Panc1 (cell line): ENCODE data around the gene MTFR1L.

Experiments used
- CTCF ChIP-seq: fragments of 450-650 bp; IDR thresholded peaks from 2 replicates; pipeline ENCODE4 v1.5.1; 2017; ENCODE audit warnings: mild to moderate bottlenecking
- POLR2AphosphoS5 ChIP-seq: IDR thresholded peaks from 2 replicates; pipeline ENCODE4 v1.6.1; 2012; ENCODE audit warnings: mild to moderate bottlenecking, low read depth, low read length, moderate library complexity
- TCF7L2 ChIP-seq: IDR thresholded peaks from 2 replicates; pipeline ENCODE4 v1.6.1; 2011; ENCODE audit warnings: mild to moderate bottlenecking, low read depth, low read length, inconsistent platforms
- TF ChIP-seq, protein P1 (sequence below), 2 experiments: IDR thresholded peaks; 2 replicates each; pipeline ENCODE4 v1.6.1; 2011 to 2012; ENCODE audit warnings: low read depth in 2 of 2, control low read depth in 1 of 2, low read length in 1 of 2, mild to moderate bottlenecking in 1 of 2, moderate library complexity in 1 of 2; ENCODE audit not compliant: insufficient read depth in 1 of 2

GRCh38 chr1:25858906-25859789 lies 39.4 kb downstream of the MTFR1L start, which contains the start of gene AUNIP:
- TF ChIP-seq CTCF (no peak), POLR2AphosphoS5 (peak; percentile 94), TCF7L2 (peak; percentile 65)
- TF ChIP-seq, protein P1, sequence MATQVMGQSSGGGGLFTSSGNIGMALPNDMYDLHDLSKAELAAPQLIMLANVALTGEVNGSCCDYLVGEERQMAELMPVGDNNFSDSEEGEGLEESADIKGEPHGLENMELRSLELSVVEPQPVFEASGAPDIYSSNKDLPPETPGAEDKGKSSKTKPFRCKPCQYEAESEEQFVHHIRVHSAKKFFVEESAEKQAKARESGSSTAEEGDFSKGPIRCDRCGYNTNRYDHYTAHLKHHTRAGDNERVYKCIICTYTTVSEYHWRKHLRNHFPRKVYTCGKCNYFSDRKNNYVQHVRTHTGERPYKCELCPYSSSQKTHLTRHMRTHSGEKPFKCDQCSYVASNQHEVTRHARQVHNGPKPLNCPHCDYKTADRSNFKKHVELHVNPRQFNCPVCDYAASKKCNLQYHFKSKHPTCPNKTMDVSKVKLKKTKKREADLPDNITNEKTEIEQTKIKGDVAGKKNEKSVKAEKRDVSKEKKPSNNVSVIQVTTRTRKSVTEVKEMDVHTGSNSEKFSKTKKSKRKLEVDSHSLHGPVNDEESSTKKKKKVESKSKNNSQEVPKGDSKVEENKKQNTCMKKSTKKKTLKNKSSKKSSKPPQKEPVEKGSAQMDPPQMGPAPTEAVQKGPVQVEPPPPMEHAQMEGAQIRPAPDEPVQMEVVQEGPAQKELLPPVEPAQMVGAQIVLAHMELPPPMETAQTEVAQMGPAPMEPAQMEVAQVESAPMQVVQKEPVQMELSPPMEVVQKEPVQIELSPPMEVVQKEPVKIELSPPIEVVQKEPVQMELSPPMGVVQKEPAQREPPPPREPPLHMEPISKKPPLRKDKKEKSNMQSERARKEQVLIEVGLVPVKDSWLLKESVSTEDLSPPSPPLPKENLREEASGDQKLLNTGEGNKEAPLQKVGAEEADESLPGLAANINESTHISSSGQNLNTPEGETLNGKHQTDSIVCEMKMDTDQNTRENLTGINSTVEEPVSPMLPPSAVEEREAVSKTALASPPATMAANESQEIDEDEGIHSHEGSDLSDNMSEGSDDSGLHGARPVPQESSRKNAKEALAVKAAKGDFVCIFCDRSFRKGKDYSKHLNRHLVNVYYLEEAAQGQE (IDR thresholded peaks at IDR 0.05; ENCODE audit: insufficient read depth in 1 of 2, low read depth in 2 of 2, low read length in 1 of 2): no peak
